AG09309 (cell line): ENCODE results near the gene OLIG3.

Experiments
- DNase-seq: peaks from one replicate; pipeline ENCODE4 v3.0.0-alpha.2; 2010; ENCODE audit warnings: low read depth
- H3K4me3 ChIP-seq: 2 replicates; pipeline ENCODE4 v1.5.1; 2011; ENCODE audit warnings: mild to moderate bottlenecking, low read depth, low read length, moderate library complexity; ENCODE audit not compliant: control insufficient read depth
- TF ChIP-seq, protein P1 (sequence below): IDR thresholded peaks from 2 replicates; pipeline ENCODE4 v1.5.1; 2011; ENCODE audit warnings: mild to moderate bottlenecking, low read depth, low read length, inconsistent platforms; ENCODE audit not compliant: insufficient read depth, control insufficient read depth; ENCODE audit errors: missing control alignments

The OLIG3 gene

DNA sequence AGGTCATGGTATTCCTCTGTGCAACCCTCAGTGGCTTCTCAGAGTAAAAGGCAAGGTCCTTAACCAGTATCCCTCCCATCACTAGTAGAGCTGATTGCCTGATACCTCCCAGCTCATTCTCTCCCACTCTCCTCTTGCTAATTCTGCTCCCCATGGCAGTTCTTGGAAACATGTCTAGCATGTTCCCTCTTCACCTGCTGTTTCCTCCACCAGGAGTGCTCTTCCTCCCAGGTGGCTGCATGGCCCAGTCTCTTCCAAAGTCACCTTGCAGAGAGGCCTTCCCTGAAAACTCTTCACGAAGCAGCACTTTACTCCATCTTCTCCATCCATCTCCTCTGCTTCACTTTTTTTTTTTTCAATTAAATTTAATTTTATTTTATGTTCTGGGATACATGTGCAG lies 36.2 kb upstream of the OLIG3 start:
- no peak for DNase-seq
- no peak overlapping the region for H3K4me3 ChIP-seq
- TF ChIP-seq, protein P1, sequence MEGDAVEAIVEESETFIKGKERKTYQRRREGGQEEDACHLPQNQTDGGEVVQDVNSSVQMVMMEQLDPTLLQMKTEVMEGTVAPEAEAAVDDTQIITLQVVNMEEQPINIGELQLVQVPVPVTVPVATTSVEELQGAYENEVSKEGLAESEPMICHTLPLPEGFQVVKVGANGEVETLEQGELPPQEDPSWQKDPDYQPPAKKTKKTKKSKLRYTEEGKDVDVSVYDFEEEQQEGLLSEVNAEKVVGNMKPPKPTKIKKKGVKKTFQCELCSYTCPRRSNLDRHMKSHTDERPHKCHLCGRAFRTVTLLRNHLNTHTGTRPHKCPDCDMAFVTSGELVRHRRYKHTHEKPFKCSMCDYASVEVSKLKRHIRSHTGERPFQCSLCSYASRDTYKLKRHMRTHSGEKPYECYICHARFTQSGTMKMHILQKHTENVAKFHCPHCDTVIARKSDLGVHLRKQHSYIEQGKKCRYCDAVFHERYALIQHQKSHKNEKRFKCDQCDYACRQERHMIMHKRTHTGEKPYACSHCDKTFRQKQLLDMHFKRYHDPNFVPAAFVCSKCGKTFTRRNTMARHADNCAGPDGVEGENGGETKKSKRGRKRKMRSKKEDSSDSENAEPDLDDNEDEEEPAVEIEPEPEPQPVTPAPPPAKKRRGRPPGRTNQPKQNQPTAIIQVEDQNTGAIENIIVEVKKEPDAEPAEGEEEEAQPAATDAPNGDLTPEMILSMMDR, result no peak

DNA sequence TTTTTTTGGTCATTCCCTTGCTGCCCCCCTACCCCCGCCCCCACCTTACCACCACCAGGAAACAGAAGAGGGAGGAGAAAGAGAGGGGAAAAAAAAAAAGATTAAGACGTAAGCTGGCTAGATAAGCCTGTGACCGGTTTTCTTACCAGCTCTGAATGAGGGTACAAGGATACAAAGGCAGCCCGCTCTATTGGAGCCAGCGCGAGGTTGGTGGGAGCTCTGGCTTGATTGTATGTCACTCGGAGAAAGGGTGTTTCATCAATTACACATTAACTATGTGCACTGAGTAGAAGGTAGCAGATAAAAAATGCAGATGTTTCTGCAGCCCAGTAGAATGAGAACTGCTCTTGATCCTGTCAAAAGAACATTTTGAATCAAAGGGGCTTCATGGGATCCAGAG lies 28.6 kb upstream of the OLIG3 start:
- TF ChIP-seq, protein P1, result no peak
- DNase-seq, result no peak
- H3K4me3 ChIP-seq, result no peak overlapping the region

DNA sequence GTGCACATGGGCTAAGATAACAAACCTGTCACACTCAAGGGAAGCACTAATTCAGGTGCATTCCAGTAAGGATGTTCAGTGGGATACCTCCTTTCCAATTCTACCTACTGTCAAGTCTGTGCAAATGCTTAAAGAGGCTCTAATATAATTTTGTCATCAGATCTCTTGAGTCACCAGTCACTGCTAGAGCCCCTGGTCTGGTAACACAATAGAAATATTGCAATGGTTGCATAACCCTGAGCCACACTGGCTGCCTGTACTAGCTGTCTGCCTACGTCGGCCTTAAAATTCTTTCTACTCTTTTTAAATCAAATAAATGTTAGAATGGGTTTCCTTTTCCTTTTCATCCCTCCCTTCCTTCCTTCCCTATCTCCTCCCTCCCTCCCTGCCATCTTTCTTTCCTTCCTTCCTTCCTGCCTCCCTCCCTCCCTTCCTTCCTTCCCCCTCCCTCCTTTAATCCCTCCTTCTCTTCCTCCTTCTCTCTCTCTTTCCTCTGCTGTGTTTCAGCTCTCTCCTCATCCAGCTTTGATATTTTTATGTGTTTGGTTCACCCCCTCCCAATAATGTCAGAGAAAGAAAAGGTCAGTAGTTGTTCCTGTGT lies 28.1 kb upstream of the OLIG3 start:
- DNase-seq, result no peak
- TF ChIP-seq, protein P1, result no peak
- no peak overlapping the region for H3K4me3 ChIP-seq

DNA sequence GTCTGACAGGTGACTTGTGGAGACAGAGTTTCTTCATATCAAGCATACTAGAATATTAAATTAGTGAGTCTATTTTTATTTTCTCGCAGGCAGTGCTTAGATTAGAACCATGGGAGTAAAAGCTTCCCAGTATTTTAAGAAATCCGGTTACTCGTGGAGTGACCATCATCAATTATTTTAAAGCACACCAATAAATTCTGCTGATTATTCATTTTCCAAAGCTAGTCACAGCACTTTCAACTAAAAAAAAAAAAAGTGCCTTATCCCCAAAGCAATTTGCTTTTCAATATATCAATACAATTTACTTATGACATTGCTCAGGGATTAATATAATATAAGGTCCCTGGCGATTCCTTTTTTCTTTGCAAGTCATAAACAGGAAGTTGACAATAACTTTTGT lies 26.3 kb upstream of the OLIG3 start:
- no peak for DNase-seq
- TF ChIP-seq, protein P1, result no peak
- H3K4me3 ChIP-seq, result no peak overlapping the region

DNA sequence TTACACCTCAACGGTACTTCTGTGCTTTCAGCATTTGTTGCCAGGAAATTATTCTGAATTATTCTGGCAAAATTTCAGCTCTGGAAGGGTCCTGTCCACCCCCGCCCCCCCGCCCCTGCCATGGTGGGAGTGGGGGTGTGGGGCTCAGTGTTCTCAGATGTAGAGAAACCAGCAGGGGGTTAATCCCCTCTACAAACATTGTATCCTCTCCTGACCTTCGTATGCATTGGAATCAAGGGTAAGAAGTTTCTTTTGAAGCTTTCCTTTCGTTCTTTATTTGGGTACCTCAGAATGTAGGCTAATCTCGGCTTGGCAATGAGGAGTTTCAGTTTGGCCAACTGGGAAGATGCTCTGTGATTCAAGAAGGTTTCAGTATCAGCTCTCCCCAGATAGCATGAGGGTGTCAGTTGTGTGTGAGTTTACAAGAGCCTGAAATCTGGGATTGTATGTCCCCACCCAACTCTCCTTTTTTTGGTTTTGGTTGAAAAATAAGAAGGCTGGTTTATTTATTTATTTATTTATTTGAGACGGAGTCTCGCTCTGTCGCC lies 25.5 kb upstream of the OLIG3 start:
- no peak overlapping the region for H3K4me3 ChIP-seq
- TF ChIP-seq, protein P1, result no peak

DNA sequence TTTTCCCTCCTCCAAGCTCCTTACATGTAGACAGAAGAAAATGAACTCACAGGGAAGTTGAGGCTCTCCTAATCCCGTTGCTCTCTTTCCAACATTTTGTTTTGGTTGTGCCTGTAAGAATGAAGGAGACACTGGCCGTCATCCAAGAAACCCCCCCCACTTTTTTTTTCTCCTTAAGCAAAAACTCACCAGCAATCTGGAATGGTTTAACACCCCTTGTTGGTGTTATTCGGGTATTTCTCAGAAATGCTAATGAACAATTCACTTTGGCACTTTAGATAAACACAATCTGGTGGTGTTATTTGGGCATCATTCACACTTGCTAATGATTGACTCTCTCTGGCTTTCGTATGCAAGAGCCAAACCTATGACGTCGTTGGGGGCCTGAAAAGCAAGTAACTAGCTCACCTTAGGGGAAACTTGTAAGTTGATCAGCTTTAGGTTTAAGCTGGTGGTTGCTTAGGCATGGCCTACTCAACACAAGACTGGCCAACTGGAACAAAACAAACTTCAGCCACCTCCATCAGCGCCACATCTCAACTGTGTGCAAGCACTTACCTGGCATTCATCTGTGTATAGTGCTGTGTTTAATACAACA lies 24.3 kb upstream of the OLIG3 start:
- no peak for DNase-seq
- TF ChIP-seq, protein P1, result no peak
- H3K4me3 ChIP-seq, result no peak overlapping the region

More for the DNA sequence above, 25.5 kb upstream of the OLIG3 start:
- no peak for DNase-seq
